Common myeloid progenitor, CD34-positive (primary cell): ENCODE measurements around the gene SPACA7.

Experiments used
- CTCF ChIA-PET: fragments of 350-600 bp; sonication (Branson Sonifier 250); formaldehyde crosslinking; loops from one replicate; lab custom pipeline; 2021; ENCODE audit warnings: antibody characterized with exemption; lab: Charles Lee
- POLR2A ChIA-PET: fragments of 350-600 bp; sonication (Branson Sonifier 250); formaldehyde crosslinking; loops from one replicate; lab custom pipeline; 2021; ENCODE audit warnings: antibody characterized with exemption; lab: Charles Lee
- DNase-seq, 3 donors: peaks; one replicate each; pipeline versions ENCODE4 v3.0.0 to v3.0.0-alpha.2; 2013
- H3K27ac ChIP-seq, 2 experiments: 1 replicate in 1 of 2; 2 replicates in 1 of 2; pipeline ENCODE4 v1.7.0; 2013; ENCODE audit warnings: inconsistent platforms in 2 of 2, low read length in 2 of 2, mild to moderate bottlenecking in 2 of 2, low read depth in 1 of 2, moderate library complexity in 1 of 2; ENCODE audit not compliant: severe bottlenecking in 2 of 2, insufficient read depth in 1 of 2, poor library complexity in 1 of 2
- H3K27me3 ChIP-seq, 5 experiments: replicated peaks in 2 of 5; 1 replicate in 3 of 5; 2 replicates in 2 of 5; pipeline versions ENCODE4 v1.6.1 to v1.7.0; 2013; ENCODE audit warnings: low read length in 4 of 5, mild to moderate bottlenecking in 2 of 5, moderate library complexity in 2 of 5, inconsistent platforms in 1 of 5; ENCODE audit not compliant: insufficient read depth in 5 of 5, control insufficient read depth in 4 of 5
- H3K36me3 ChIP-seq, 4 experiments: 1 replicate in 2 of 4; 2 replicates in 2 of 4; pipeline versions ENCODE4 v1.6.1 to v1.7.0; 2013; ENCODE audit warnings: low read length in 3 of 4, control low read depth in 1 of 4, mild to moderate bottlenecking in 1 of 4; ENCODE audit not compliant: control insufficient read depth in 4 of 4, insufficient read depth in 4 of 4
- H3K4me1 ChIP-seq, 4 experiments: 1 replicate in 3 of 4; 2 replicates in 1 of 4; pipeline versions ENCODE4 v1.6.1 to v1.7.1; 2013; ENCODE audit warnings: low read length in 3 of 4, mild to moderate bottlenecking in 3 of 4, control low read depth in 1 of 4, inconsistent platforms in 1 of 4, moderate library complexity in 1 of 4; ENCODE audit not compliant: control insufficient read depth in 4 of 4, insufficient read depth in 4 of 4; ENCODE audit errors: control extremely low read depth in 1 of 4
- H3K4me3 ChIP-seq, 7 experiments: 1 replicate in 4 of 7; 2 replicates in 3 of 7; pipeline versions ENCODE4 v1.5.1 to v1.7.0; 2013; ENCODE audit warnings: mild to moderate bottlenecking in 7 of 7, low read length in 6 of 7, moderate library complexity in 6 of 7, inconsistent platforms in 2 of 7, low read depth in 2 of 7, control low read depth in 1 of 7; ENCODE audit not compliant: insufficient read depth in 4 of 7, control insufficient read depth in 1 of 7; ENCODE audit errors: extremely low read depth in 1 of 7
- H3K9me3 ChIP-seq, 5 experiments: 1 replicate in 4 of 5; 2 replicates in 1 of 5; pipeline versions ENCODE4 v1.6.1 to v1.7.1; 2013; ENCODE audit warnings: low read length in 4 of 5, mild to moderate bottlenecking in 2 of 5, inconsistent platforms in 1 of 5, low read depth in 1 of 5, moderate library complexity in 1 of 5; ENCODE audit not compliant: control insufficient read depth in 4 of 5, insufficient read depth in 2 of 5; ENCODE audit errors: control extremely low read depth in 1 of 5
- whole genome bisulfite sequencing: methylation state at CpG from one replicate; pipeline ENCODE4 v1.1.5; 2013; ENCODE audit not compliant: insufficient coverage; 5-methylcytosine and 5-hydroxymethylcytosine counted together

Gene SPACA7

DNA sequence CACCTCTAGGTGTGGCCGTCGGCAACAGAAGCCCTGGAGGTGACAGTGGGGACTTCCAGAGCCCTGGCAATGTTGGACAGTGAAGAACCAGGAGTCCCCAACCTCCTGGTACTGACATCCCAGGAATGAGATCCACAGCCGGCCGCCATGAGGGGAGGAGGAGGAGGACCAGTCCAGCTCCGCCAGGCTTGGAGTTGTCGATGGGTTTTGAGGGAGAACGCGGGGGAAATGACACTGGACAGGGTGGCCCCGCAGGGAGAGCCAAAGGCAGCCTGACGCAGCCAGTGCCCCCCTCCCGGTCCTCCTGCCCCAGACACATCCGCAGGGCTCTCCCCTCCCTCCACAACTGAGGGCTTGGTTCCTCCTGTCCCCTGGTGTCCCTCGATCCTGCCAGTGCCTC lies 57.9 kb downstream of the SPACA7 start:
- ChIA-PET CTCF (no interaction called here), POLR2A (no interaction called here)
- Histone ChIP-seq H3K36me3 (no peaks in the 10 kb centered on the region), H3K27ac (no peak overlapping the region), H3K4me3 (no peak overlapping the region), H3K4me1 (no peaks in the 10 kb centered on the region), H3K9me3 (peaks cover 5 to 24% (median 7%) of the 10 kb centered on the region in 5 experiments), H3K27me3 (peaks cover 0 to under 1% (median 0%) of the 10 kb centered on the region in 5 experiments)
- DNase-seq = no peak
- WGBS = 100% methylated on average over 4 of the region's 13 CpGs

GRCh38 chr13:112434937-112435523 lies 58.9 kb downstream of the SPACA7 start:
- H3K4me3 ChIP-seq = no peak overlapping the region
- no peak overlapping the region for H3K27ac ChIP-seq
- H3K27me3 ChIP-seq = peaks cover 0 to 3% (median 2%) of the 10 kb centered on the region in 5 experiments
- POLR2A ChIA-PET = no interaction called here
- no peaks in the 10 kb centered on the region for H3K4me1 ChIP-seq
- DNase-seq = no peak
- H3K9me3 ChIP-seq = peaks cover 2 to 16% (median 5%) of the 10 kb centered on the region in 5 experiments
- WGBS = 98% methylated on average over 8 of the region's 12 CpGs
- CTCF ChIA-PET = no interaction called here
- no peaks in the 10 kb centered on the region for H3K36me3 ChIP-seq

DNA sequence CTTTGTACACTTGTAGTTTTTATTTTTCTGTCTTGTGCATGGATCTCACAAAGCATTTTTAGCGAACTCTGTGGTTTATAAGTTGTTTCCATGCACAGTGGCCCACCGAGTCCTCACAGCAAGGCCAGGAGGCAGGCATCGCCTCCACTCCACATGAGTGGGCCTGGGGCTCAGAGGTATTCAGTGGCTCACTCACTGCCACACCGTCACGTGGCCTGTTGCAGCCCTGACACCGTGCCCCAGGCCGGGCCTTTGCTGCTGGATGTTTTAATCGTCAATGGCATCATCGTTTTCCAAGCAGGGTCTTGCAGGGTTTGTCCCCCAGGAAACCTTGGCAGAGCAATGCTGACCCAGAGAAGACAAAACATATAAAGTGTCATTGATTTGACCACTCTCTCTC lies 59.8 kb downstream of the SPACA7 start:
- ChIA-PET POLR2A (no interaction called here), CTCF (no interaction called here)
- no peak for DNase-seq
- Histone ChIP-seq H3K4me3 (no peak overlapping the region), H3K9me3 (peaks cover 2 to 11% (median 4%) of the 10 kb centered on the region in 5 experiments), H3K27ac (no peak overlapping the region), H3K4me1 (no peaks in the 10 kb centered on the region), H3K36me3 (no peaks in the 10 kb centered on the region), H3K27me3 (peaks cover 0 to 6% (median 5%) of the 10 kb centered on the region in 5 experiments)
- WGBS = 93% methylated on average over 9 of the region's 9 CpGs

DNA sequence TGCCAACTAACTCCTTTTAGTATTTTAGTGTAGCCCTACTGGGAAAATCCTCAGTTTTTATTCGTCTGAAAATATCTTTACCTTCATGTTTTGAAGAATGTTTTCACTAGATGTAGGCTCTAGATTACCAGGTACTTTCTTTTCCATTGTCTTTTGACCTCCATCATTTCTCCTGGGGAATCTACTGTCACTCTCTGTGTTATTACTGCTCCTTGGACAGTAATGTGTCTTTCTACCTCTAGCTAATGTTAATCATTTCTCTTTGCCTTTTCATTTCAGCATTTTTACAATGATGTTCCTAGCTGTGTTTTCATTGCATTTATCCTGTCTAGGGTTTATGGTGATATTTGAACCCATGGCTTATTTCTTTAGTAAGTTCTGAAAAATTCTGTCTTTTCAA lies 61.9 kb downstream of the SPACA7 start:
- peaks cover 2 to 11% (median 4%) of the 10 kb centered on the region in 5 experiments for H3K9me3 ChIP-seq
- CTCF ChIA-PET = interaction anchor here (1.6 kb wide), 1 partner anchor 964 kb away, joined by 5 read pairs; no protein-coding TSS in a partner anchor
- no peaks in the 10 kb centered on the region for H3K36me3 ChIP-seq
- no peak overlapping the region for H3K27ac ChIP-seq
- POLR2A ChIA-PET = no interaction called here
- H3K4me3 ChIP-seq = no peak overlapping the region
- no peak for DNase-seq
- H3K4me1 ChIP-seq = no peaks in the 10 kb centered on the region
- WGBS = 100% methylated on average over 1 of the region's 1 CpG
- H3K27me3 ChIP-seq = peaks cover 0 to 23% (median 6%) of the 10 kb centered on the region in 5 experiments

- no peaks in the 10 kb centered on the region for H3K4me1 ChIP-seq
- WGBS = 100% methylated on average over 1 of the region's 2 CpGs
- H3K9me3 ChIP-seq = peaks cover 2 to 11% (median 4%) of the 10 kb centered on the region in 5 experiments
- H3K4me3 ChIP-seq = no peak overlapping the region
- no peak overlapping the region for H3K27ac ChIP-seq
- H3K27me3 ChIP-seq = peaks cover 0 to 27% (median 8%) of the 10 kb centered on the region in 5 experiments
- CTCF ChIA-PET = interaction anchor here (1.6 kb wide), 1 partner anchor 964 kb away, joined by 5 read pairs; no protein-coding TSS in a partner anchor
- H3K36me3 ChIP-seq = no peaks in the 10 kb centered on the region
- DNase-seq = no peak
- POLR2A ChIA-PET = no interaction called here
These were observed 62.4 kb downstream of the SPACA7 start for GRCh38 chr13:112438515-112438914.

- no peaks in the 10 kb centered on the region for H3K36me3 ChIP-seq
- CTCF ChIA-PET = interaction anchor here (3.7 kb wide), 1 partner anchor 965 kb away, joined by 20 read pairs; no protein-coding TSS in a partner anchor
- no peak overlapping the region for H3K27ac ChIP-seq
- no peaks in the 10 kb centered on the region for H3K4me1 ChIP-seq
- DNase-seq = no peak
- POLR2A ChIA-PET = interaction anchor here (0.6 kb wide), 1 partner anchor 424 kb away, joined by 7 read pairs; no protein-coding TSS in a partner anchor
- peaks cover 0 to 11% (median 4%) of the 10 kb centered on the region in 5 experiments for H3K9me3 ChIP-seq
- WGBS = 93% methylated on average over 17 of the region's 17 CpGs
- no peak overlapping the region for H3K4me3 ChIP-seq
- H3K27me3 ChIP-seq = peaks cover 0 to 52% (median 11%) of the 10 kb centered on the region in 5 experiments
These were observed 65.1 kb downstream of the SPACA7 start for GRCh38 chr13:112441226-112441625.

DNA sequence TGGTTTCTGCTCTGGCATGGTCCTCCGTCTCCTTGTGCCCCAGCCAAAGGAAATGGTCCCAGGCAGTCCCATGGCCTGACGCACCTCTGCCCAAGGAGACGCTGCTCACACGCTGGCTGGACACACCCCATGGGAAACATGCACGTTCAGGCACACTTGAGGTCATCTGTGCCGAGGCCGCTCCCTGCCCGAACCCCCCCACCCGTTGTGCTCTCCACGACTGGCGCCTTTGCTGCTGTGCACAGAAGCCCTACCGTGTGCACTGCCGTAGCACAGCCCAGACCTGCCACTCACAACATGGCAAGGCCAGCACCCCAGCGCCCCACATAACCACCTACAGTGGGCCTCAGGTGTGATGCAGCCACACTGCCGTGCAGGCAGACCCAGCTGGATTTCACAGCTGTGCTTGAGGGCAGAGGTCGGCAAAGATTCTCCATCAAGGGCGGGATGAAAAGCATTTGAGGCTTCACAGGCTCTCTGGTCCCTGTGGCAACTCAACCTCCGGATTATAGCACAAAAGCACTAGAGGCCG lies 65.7 kb downstream of the SPACA7 start:
- Histone ChIP-seq H3K4me1 (no peaks in the 10 kb centered on the region), H3K4me3 (no peak overlapping the region), H3K27me3 (peaks cover 0 to 58% (median 11%) of the 10 kb centered on the region in 5 experiments), H3K27ac (no peak overlapping the region), H3K9me3 (peaks cover 0 to 11% (median 4%) of the 10 kb centered on the region in 5 experiments), H3K36me3 (no peaks in the 10 kb centered on the region)
- 86% methylated on average over 17 of the region's 19 CpGs for WGBS
- CTCF ChIA-PET = interaction anchor here (1.1 to 3.7 kb wide), 4 partner anchors 911 to 969 kb away, joined by 3 to 33 read pairs (median 12); no protein-coding TSS in a partner anchor
- POLR2A ChIA-PET = no interaction called here
- no peak for DNase-seq
